Measurements from ENCODE around the gene CDC45.

GRCh38 chr22:19509923-19510322 lies 30.2 kb downstream of the CDC45 start:
- no peak for TF ChIP-seq POLR2A (IDR thresholded peaks at IDR 0.05)
- no peak for TF ChIP-seq CTCF (IDR thresholded peaks at IDR 0.05)
